ENCODE measurements around the gene HIRA. TPM values are rescaled to one million over a fixed set of nuclear protein-coding genes. Genes with fewer than 3 reads are reported as not detected.
"Not testable (repeated sequence)": the region's sequence is repeated elsewhere in the genome, so short reads cannot be mapped to it uniquely, and the experiment has no call there.

The HIRA gene
- total RNA-seq, 1 donor from 2014 or later = 38.2 TPM

DNA sequence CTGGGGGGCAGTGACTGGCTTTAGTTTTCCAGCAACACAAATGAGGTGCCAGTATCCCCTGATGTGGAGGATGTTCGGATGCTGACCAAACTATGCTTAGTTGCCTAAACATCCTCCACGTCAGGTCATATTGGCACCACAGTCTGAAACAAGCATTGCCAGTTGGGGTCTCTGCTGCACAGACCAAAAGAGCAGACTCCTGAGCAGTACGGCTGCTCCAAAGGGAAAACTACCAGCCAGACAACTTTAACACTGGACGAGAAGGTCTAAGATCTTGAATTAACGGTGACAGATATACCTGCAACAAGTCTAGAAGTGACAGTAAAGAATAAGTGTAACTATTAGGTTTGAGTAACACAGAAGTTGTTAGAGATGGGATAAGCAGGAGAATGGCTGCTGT lies 99.6 kb downstream of the HIRA start:
- Mint-ChIP-seq H3K27me3 (ENCODE audit: low read depth) (no peaks in the 10 kb centered on the region), H3K27ac (no peak overlapping the region), H3K36me3 (peaks cover 77% of the 10 kb centered on the region), H3K4me3 (no peak overlapping the region), H3K4me1 (no peaks in the 10 kb centered on the region), H3K9me3 (peaks cover 42% of the 10 kb centered on the region)
- no peak for DNase-seq (ENCODE audit: low spot score in 2 of 2, unreplicated experiment in 2 of 2)
- TF ChIP-seq, protein P1, sequence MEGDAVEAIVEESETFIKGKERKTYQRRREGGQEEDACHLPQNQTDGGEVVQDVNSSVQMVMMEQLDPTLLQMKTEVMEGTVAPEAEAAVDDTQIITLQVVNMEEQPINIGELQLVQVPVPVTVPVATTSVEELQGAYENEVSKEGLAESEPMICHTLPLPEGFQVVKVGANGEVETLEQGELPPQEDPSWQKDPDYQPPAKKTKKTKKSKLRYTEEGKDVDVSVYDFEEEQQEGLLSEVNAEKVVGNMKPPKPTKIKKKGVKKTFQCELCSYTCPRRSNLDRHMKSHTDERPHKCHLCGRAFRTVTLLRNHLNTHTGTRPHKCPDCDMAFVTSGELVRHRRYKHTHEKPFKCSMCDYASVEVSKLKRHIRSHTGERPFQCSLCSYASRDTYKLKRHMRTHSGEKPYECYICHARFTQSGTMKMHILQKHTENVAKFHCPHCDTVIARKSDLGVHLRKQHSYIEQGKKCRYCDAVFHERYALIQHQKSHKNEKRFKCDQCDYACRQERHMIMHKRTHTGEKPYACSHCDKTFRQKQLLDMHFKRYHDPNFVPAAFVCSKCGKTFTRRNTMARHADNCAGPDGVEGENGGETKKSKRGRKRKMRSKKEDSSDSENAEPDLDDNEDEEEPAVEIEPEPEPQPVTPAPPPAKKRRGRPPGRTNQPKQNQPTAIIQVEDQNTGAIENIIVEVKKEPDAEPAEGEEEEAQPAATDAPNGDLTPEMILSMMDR (IDR thresholded peaks at IDR 0.05; ENCODE audit: unreplicated experiment) = no peak

DNA sequence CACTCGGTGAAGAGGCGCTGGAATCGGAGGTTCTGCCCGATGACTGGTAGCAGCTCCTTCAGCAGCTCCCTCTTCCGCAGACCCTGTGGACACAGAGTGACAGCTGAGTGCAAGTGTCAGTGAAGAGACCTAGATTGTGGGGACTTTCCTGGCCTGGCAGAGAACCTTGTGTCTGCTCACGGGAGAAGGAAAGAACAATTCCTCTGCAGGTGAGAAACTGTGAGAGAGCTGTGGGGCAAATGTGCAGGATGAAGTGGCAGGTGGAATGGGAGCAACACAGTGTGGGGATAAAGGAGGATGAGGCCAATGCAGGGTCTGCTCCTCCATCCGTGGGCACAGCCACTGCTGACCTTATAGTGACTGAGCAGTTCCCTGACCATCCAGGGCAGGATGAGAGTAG lies 100.1 kb downstream of the HIRA start:
- no peak for DNase-seq (ENCODE audit: low spot score in 2 of 2, unreplicated experiment in 2 of 2)
- Mint-ChIP-seq H3K9me3 (peaks cover 38% of the 10 kb centered on the region), H3K27ac (no peak overlapping the region), H3K36me3 (peaks cover 73% of the 10 kb centered on the region), H3K4me3 (no peak overlapping the region), H3K4me1 (no peaks in the 10 kb centered on the region), H3K27me3 (ENCODE audit: low read depth) (no peaks in the 10 kb centered on the region)
- TF ChIP-seq, protein P1 (IDR thresholded peaks at IDR 0.05; ENCODE audit: unreplicated experiment) = no peak

DNA sequence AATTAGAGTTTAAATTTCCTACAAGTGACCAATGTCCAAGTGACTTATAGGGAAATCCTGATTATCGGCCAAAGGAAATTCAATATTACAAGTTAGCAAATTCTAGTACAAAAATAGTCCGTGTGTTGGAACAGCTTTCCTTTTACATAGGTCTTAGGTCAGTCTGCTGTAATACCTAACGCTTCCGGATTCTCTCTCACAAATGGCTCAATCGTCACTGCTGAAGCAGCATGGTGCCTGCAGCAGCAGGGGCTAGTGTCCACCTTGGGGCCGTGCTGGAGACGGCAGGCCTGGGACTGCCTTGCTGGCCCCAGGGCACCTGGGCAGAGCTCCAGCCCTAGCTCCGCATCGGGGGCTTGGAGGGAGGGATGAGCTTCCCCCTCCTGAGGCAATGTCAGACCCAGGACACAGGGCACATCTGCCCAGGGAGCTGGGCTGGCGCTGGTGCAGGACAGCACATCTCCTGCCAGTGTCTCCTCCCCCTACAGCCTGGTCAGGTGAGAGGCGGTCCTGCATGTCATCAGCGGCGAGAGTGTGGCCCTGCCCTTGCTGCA lies 100.6 kb downstream of the HIRA start:
- H3K27me3 Mint-ChIP-seq (ENCODE audit: low read depth) = no peaks in the 10 kb centered on the region
- H3K4me3 Mint-ChIP-seq = no peak overlapping the region
- DNase-seq (ENCODE audit: low spot score in 2 of 2, unreplicated experiment in 2 of 2) = no peak
- no peak overlapping the region for H3K27ac Mint-ChIP-seq
- TF ChIP-seq, protein P1 (IDR thresholded peaks at IDR 0.05; ENCODE audit: unreplicated experiment) = no peak
- peaks cover 72% of the 10 kb centered on the region for H3K36me3 Mint-ChIP-seq
- H3K4me1 Mint-ChIP-seq = no peaks in the 10 kb centered on the region
- peaks cover 38% of the 10 kb centered on the region for H3K9me3 Mint-ChIP-seq

DNA sequence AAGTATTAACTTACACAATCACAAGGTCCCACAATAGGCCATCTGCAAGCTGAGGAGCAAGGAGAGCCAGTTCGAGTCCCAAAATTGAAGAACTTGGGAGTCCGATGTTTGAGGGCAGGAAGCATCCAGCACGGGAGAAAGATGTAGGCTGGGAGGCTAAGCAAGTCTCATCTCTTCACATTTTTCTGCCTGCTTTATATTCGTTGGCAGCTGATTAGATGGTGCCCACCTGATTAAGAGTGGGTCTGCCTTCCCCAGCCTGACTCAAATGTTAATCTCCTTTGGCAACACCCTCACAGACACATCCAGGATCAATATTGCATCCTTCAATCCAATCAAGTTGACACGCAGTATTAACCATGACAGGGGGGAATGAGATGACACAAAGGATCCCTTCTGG lies 101.3 kb downstream of the HIRA start:
- H3K4me3 Mint-ChIP-seq; DNase-seq (ENCODE audit: low spot score in 2 of 2, unreplicated experiment in 2 of 2); H3K27me3 Mint-ChIP-seq (ENCODE audit: low read depth); H3K27ac Mint-ChIP-seq; H3K4me1 Mint-ChIP-seq: not testable (repeated sequence)
- H3K9me3 Mint-ChIP-seq = peaks cover 37% of the 10 kb centered on the region
- H3K36me3 Mint-ChIP-seq = peaks cover 66% of the 10 kb centered on the region

DNA sequence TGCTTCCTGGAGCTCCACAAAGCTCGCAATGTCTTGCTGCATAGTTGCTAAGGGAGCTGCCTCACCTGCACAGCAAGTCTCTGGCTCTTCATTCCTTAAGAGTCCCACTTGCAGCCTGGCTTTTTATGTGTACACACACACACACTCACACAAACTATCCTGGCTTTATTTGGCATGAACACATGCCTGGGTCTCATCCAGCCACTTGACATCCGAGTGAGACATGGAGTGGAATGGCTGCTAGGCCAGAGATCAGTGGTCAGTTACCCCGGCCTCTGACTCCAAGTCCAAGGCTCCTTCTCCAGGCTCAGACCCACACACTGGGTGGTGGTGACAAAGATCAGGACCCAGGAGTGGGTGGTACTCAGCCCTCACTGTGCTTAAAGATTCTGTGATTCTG lies 102.1 kb downstream of the HIRA start:
- DNase-seq (ENCODE audit: low spot score in 2 of 2, unreplicated experiment in 2 of 2) = no peak
- H3K4me3 Mint-ChIP-seq = no peak overlapping the region
- no peaks in the 10 kb centered on the region for H3K27me3 Mint-ChIP-seq (ENCODE audit: low read depth)
- peaks cover 62% of the 10 kb centered on the region for H3K36me3 Mint-ChIP-seq
- H3K9me3 Mint-ChIP-seq = peaks cover 40% of the 10 kb centered on the region
- no peak overlapping the region for H3K27ac Mint-ChIP-seq
- TF ChIP-seq, protein P1 (IDR thresholded peaks at IDR 0.05; ENCODE audit: unreplicated experiment) = no peak
- no peaks in the 10 kb centered on the region for H3K4me1 Mint-ChIP-seq

DNA sequence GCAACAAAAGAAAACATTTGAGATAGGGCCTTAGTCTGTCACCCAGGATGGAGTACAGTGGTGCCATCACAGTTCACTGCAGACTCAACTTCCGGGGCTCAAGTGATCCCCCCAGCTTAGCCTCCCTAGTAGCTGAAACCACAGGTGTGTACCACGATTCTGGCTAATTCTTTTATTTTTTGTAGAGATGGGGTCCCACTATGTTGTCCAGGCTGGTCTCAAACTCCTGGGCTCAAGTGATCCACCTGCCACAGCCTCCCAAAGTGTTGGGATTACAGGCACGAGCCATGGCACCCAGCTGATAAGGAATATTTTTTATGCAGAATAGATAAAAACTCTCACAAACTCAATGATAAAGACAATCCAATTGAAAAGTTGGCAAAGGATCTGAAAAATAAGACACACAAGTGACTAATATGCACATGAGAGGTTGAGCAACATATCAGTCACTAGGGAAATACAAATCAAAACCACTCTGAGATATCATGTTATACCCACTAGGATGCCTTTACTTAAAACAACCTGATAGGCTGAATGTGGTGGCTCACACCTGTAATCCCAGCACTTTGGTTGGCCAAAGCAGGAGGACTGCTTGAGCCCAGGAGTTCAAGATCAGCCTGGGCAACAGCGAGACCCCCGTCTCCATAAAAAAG lies 106.1 kb downstream of the HIRA start:
- TF ChIP-seq, protein P1 (IDR thresholded peaks at IDR 0.05; ENCODE audit: unreplicated experiment) = no peak
- Mint-ChIP-seq H3K27me3 (ENCODE audit: low read depth) (no peaks in the 10 kb centered on the region), H3K36me3 (peaks cover 42% of the 10 kb centered on the region), H3K9me3 (peaks cover 52% of the 10 kb centered on the region), H3K4me3 (no peak overlapping the region), H3K4me1 (no peaks in the 10 kb centered on the region), H3K27ac (no peak overlapping the region)
- DNase-seq (ENCODE audit: low spot score in 2 of 2, unreplicated experiment in 2 of 2) = no peak

DNA sequence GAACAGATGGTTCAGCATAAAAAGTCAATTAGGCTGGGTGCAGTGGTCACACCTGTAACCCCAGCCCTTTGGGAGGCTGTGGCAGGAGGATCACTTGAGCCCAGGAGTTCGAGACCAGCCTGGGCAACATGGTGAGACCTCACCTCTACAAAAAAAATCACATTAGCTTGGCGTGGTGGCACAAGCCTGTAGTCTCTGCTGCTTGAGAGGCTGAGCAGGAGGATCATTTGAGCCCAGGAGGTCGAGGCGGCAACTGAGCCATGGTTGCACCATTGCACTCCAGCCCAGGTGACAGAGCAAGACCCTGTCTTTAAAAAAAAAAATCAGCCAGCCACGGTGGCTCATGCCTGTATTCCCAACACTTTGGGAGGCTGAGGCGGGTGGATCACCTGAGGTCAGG lies 108.1 kb downstream of the HIRA start:
- H3K4me3 Mint-ChIP-seq; H3K27ac Mint-ChIP-seq; H3K4me1 Mint-ChIP-seq; H3K27me3 Mint-ChIP-seq (ENCODE audit: low read depth); DNase-seq (ENCODE audit: low spot score in 2 of 2, unreplicated experiment in 2 of 2): not testable (repeated sequence)
- peaks cover 62% of the 10 kb centered on the region for H3K9me3 Mint-ChIP-seq
- H3K36me3 Mint-ChIP-seq = peaks cover 31% of the 10 kb centered on the region
